Ishikawa (cell line): Measurements from ENCODE around the gene TGM2.

Experiments
- CEBPB ChIP-seq: IDR thresholded peaks from 2 replicates; pipeline ENCODE4 v1.6.1; 2012
- CREB1 ChIP-seq: IDR thresholded peaks from 2 replicates; pipeline ENCODE4 v1.6.1; 2012; ENCODE audit warnings: low read depth
- EGR1 ChIP-seq: IDR thresholded peaks from 2 replicates; pipeline ENCODE4 v1.6.1; 2012
- EP300 ChIP-seq: IDR thresholded peaks from 2 replicates; pipeline ENCODE4 v1.6.1; 2012; ENCODE audit warnings: borderline replicate concordance
- MAX ChIP-seq: IDR thresholded peaks from 2 replicates; pipeline ENCODE4 v1.6.1; 2012
- RAD21 ChIP-seq: IDR thresholded peaks from 2 replicates; pipeline ENCODE4 v1.6.1; 2012; ENCODE audit warnings: low read depth
- TAF1 ChIP-seq: IDR thresholded peaks from 2 replicates; pipeline ENCODE4 v1.6.1; 2012; ENCODE audit warnings: low read depth, mild to moderate bottlenecking
- TEAD4 ChIP-seq: IDR thresholded peaks from 2 replicates; pipeline ENCODE4 v1.6.1; 2012
- USF1 ChIP-seq: IDR thresholded peaks from 2 replicates; pipeline ENCODE4 v1.6.1; 2012
- YY1 ChIP-seq: IDR thresholded peaks from 2 replicates; pipeline ENCODE4 v1.6.1; 2012; ENCODE audit warnings: low read depth
- ZBTB7A ChIP-seq: IDR thresholded peaks from 2 replicates; pipeline ENCODE4 v1.6.1; 2012; ENCODE audit warnings: low read depth

- TF ChIP-seq EP300 (no peak), CREB1 (no peak), USF1 (no peak), EGR1 (no peak), RAD21 (no peak), YY1 (no peak), CEBPB (no peak), MAX (no peak), TAF1 (no peak), TEAD4 (no peak), ZBTB7A (no peak)
Observed at GRCh38 chr20:38089500-38089899, 75.6 kb downstream of the TGM2 start.
